NB4 (cell line): ENCODE results near the gene SPATA6L.

Experiments
- CTCF ChIP-seq: IDR thresholded peaks from one replicate; pipeline ENCODE4 v1.5.1; 2012; ENCODE audit warnings: low read depth, low read length
- MAX ChIP-seq: IDR thresholded peaks from 2 replicates; pipeline ENCODE4 v1.6.1; 2011; ENCODE audit warnings: low read depth, low read length
- MYC ChIP-seq: IDR thresholded peaks from 2 replicates; pipeline ENCODE4 v1.6.1; 2011; ENCODE audit warnings: low read depth, low read length
- POLR2A ChIP-seq: IDR thresholded peaks from 2 replicates; pipeline ENCODE4 v1.6.1; 2011; ENCODE audit warnings: mild to moderate bottlenecking; ENCODE audit not compliant: insufficient read length; ENCODE audit errors: extremely low read depth

GRCh38 chr9:4567601-4568000 lies 98.7 kb downstream of the SPATA6L start:
- no peak for TF ChIP-seq CTCF
- no peak for TF ChIP-seq POLR2A
- TF ChIP-seq MYC, result no peak
- TF ChIP-seq MAX, result no peak
